ENCODE measurements around the gene NKIRAS1.

- TF ChIP-seq CTCF (IDR thresholded peaks at IDR 0.05), result no peak
- TF ChIP-seq POLR2A (IDR thresholded peaks at IDR 0.05), result no peak
Observed at GRCh38 chr3:23885210-23885609, 31.6 kb downstream of the NKIRAS1 start.

Measured in thyroid gland (tissue), 4 donors.